GM18861 (cell line): Measurements from ENCODE around the gene LRRC32.
"Not testable (repeated sequence)": the region's sequence is repeated elsewhere in the genome, so short reads cannot be mapped to it uniquely, and the experiment has no call there.

Source experiments
- ATAC-seq: cut with Tn5 transposase; IDR thresholded peaks from one replicate; pipeline ENCODE4 v1.9.1; 2021; ENCODE audit not compliant: unreplicated experiment

Gene LRRC32

DNA sequence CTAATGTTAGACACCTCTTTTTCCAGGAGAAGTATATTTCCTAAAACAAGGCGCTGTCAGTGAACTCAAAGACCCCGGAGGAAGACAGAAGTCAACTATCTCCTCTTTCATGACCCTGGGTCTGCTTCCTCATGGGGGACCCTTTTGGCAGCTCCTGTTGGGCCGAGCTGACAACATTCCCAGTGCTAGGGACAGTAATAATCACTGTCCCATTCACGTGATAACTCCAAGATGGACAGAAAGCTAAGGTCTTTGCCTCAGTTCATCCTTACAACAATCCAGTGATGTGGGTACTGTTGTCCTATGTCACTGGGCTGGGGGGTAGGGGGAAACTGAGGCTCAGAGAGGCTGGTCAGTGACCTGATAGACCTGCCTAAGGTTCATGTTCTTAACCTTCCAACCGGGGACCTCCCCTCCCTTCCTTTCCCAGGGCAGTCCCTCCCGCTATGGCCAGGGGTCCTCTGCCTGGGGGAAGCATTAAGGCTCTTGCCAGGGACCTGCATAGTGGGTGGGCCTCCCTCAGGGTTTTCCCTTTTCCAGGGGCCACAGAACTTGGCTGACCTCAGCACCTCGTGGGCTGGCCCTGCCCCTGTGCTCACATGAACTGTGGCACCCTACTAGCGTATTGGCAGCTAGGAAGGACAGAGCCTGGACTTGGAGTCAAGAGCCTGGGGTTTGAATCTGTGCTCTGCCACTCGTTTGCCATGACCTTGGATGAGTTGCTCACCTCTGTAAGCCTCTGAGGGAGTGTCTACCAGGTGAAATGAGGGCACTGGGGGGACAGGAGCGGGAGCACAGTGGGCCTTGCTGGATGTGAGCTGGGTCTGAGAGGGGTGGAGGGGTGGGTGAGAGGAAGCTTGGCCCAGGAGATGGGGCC is 53.6 kb downstream of the LRRC32 start:
- no peak for ATAC-seq

DNA sequence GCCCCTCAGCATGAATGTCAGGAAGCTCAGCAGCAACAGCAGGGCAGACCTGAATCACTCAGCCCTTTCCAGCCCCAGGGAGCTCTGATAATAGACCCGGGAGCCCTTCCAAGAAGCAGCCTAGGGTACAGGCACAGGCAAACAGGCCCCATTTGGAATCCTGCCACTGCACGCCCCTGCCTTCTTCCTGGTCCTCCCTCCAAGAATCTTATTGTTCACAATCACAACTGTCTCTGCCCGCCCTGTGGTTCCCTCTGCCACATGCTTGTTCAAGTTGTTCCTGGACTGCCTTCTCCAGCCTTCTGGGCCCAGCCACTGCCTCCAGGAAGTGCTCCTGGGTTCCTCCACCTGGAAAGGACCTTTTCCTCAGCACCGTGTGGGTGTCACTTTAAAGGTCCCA is 54.6 kb downstream of the LRRC32 start:
- ATAC-seq: no peak

DNA sequence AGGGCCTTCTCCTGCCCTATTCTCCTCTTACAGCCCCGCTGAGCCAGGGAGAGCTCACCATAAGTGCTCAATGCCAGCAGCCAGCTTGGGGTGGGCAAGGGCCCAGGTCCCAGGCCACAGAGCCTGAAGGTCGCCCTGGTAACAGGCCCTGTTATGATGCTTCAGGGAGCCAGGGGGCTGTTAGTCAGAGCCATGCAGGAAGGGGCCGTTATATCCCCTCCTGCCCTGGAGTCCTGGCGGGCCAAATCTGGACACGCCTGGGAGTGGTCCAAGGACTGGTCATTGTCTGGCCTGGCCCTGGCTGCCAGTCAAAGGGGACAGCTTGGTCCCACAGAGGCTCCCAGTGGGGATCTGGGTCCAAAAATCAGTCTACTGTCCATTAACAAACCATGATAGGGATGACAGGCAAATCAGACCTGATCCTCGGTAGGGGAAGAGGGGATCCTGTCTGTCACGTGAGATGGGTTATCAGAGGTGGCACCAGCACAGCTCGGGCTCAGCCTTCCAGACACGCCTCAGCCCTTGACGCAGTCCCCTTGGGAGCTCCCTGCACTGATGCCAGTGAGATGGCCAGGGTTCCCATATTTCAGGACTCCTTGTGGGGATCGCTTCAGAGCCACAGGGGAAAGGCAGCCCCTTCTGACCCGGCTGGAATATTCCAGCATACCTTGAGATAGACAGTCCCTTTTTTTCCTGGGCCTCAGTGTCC is 55.9 kb downstream of the LRRC32 start:
- ATAC-seq: no peak

DNA sequence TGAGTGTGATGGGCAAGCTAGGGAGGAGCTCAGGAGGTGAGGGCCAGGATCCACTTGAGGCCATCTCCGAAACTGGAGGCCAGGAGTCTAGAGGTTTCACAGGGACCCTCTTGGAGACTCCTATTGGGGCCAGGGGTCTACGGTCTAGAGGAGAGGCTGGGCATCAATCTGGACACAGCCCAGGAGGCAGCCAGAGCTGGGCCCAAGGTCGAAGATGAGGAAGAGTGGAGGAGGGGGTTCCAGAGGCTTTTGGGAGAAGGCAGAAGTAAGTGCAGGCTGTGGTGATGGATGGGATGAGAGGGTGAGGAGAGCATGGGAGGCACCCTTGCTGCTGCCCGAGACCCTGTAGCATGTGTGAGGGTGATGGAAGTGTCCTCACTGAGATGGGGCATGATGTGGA is 56.6 kb downstream of the LRRC32 start:
- no peak for ATAC-seq

DNA sequence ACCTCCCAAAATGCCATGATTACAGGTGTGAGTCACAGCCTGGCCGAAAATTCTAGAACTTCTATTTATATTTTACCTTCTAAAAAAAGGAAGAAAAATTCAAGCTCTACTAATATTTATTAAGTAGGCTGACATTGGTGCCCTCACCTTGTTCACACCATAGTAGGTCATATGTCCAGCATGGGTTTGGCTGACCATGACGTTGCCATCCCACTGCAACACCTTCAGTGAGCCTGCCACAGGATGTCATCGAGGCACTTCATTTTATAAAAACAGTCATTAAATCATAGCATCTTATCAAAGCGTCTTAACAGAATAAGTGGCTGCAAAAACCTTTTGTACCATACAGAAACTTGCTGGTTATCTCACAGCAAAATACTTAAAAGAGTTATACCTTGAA is 58.3 kb downstream of the LRRC32 start:
- ATAC-seq: no peak

DNA sequence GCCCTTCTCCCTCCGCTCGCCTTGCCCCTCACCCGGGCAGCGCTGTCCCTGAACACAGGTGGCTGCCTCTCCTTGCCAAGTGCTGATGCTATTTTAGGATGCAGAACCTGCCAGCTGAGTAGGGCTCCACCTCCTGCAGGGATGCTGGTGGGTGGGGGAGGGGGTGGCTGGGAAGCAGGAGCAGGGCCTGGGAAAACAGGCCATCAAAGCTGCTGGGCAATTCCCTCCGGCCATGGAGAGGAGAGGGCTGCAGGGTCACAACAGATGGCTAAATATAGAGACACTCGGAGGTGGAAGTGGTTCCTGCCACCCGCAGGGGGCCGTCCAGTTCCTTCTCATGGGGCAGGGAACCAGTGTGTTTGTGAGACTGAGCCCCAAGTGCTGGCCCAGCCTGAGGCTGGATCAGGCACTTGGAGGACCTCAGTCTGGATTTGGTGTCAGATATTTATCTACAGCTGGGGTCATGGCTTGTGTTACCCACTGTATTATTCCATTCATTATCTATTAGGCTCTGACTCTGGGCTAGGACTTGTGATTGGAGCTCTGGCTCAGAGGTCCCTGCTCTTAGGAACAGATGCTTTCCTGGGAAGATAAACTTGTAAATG is 59.6 kb downstream of the LRRC32 start:
- no peak for ATAC-seq

DNA sequence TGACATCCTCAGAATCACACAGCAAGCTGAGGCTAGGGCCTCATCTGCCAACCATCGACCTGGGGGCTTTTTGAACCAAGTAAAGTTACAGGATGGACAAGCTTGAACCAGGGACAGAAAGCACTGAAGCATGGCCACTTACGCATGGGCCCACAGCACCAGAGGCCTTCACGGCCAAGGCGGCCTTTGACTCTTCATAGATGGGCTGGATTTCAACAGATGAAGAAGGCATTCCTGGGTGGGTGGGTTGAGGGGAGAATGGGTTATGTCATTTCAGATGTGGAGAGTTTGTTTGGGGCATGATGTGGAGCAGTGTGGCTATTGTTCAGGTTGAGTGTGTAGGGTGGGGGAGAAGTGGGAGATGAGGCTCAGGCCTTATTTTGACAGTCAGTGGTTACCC is 60.2 kb downstream of the LRRC32 start:
- no peak for ATAC-seq

DNA sequence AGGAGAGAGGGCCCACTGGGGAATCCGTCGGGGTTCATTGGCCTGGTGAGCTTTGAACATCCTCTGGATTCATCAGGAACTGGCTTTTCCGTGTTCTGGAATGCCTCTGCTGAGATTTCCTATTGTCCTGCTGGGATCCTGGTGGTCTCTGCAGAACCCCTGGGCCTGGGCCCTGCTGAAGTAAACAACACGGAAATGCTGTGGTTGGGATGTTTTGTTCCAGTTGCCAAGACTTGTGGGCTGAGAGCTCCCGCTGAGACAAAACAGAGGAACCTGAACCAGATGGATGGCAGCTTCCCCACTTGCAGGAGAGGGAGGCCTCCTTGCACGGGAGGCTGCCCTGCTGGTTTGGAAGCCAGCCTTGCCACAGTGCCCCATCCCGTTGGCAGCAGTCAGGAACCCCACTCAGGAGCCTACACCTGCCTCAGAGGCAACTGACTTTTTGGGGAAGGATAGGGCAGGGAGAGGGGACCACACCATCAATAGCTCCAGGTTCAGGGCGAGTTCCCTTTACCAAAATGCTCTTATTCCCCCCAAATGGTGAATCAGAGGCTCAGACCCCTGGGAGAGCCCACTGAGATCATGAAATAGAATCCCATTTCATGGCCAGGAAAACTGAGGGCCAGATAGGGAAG is 60.7 kb downstream of the LRRC32 start:
- no peak for ATAC-seq

DNA sequence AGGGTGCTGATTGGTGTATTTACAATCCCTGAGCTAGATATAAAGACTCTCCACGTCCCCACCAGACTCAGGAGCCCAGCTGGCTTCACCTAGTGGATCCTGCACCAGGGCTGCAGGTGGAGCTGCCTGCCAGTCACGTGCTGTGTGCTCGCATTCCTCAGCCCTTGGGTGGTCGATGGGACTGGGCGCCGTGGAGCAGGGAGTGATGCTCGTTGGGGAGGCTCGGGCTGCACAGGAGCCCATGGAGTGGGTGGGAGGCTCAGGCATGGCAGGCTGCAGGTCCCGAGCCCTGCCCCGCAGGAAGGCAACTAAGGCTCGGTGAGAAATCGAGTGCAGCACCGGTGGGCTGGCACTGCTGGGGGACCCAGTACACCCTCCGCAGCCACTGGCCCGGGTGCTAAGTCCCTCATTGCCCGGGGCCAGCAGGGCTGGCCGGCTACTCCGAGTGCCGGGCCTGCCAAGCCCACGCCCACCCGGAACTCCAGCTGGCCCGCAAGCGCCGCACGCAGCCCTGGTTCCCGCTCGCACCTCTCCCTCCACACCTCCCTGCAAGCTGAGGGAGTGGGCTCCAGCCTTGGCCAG is 61.6 kb downstream of the LRRC32 start:
- not testable (repeated sequence) for ATAC-seq

DNA sequence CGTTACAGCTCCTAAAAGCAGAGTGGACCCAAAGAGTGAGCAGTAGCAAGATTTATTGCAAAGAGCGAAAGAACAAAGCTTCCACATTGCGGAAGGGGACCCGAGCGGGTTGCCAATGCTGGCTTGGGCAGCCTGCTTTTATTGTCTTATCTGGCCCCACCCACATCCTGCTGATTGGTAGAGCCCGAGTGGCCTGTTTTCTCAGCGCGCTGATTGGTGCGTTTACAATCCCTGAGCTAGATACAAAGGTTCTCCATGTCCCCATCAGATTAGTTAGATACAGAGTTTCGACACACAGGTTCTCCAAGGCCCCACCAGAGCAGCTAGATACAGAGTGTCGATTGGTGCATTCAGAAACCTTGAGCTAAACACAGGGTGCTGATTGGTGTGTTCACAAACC is 62.3 kb downstream of the LRRC32 start:
- not testable (repeated sequence) for ATAC-seq
